ENCODE measurements around the gene LHX2.
A peak's percentile ranks its signal among the peaks of the same experiment; 100 is the strongest.

LHX2 gene

GRCh38 chr9:124035001-124035650 is 23.6 kb downstream of the LHX2 start:
- DNase-seq: no peak

GRCh38 chr9:124036578-124036977 is 25.0 kb downstream of the LHX2 start:
- DNase-seq: no peak

- DNase-seq: no peak
Observed at GRCh38 chr9:124037790-124038189, 26.2 kb downstream of the LHX2 start.

- DNase-seq: no peak
Observed at GRCh38 chr9:124038239-124038638, 26.7 kb downstream of the LHX2 start.

- no peak for DNase-seq
Observed at GRCh38 chr9:124038790-124039633, 27.4 kb downstream of the LHX2 start.

- DNase-seq: no peak
Observed at GRCh38 chr9:124040186-124040931, 28.8 kb downstream of the LHX2 start.

GRCh38 chr9:124040935-124041816 is 29.6 kb downstream of the LHX2 start:
- DNase-seq: peak; percentile 33

GRCh38 chr9:124041817-124042116 is 30.2 kb downstream of the LHX2 start:
- no peak for DNase-seq

- no peak for DNase-seq
Observed at GRCh38 chr9:124042201-124042721, 30.7 kb downstream of the LHX2 start.

- no peak for DNase-seq
Observed at GRCh38 chr9:124044448-124044847, 32.9 kb downstream of the LHX2 start.

- DNase-seq: no peak
Observed at GRCh38 chr9:124045076-124045829, 33.7 kb downstream of the LHX2 start.

GRCh38 chr9:124045830-124046177 is 34.2 kb downstream of the LHX2 start:
- DNase-seq: no peak

- DNase-seq: no peak
Observed at GRCh38 chr9:124046189-124046588, 34.6 kb downstream of the LHX2 start.

GRCh38 chr9:124047251-124047672 is 35.7 kb downstream of the LHX2 start:
- DNase-seq: no peak

- no peak for DNase-seq
Observed at GRCh38 chr9:124050955-124051354, 39.4 kb downstream of the LHX2 start.

- no peak for DNase-seq
Observed at GRCh38 chr9:124052401-124052800, 40.8 kb downstream of the LHX2 start.

- no peak for DNase-seq
Observed at GRCh38 chr9:124054582-124055227, 43.1 kb downstream of the LHX2 start.

GRCh38 chr9:124060844-124061605 is 49.5 kb downstream of the LHX2 start:
- DNase-seq: no peak

GRCh38 chr9:124062172-124062571 is 50.6 kb downstream of the LHX2 start:
- no peak for DNase-seq

GRCh38 chr9:124066783-124067577 is 55.4 kb downstream of the LHX2 start:
- DNase-seq: no peak

Data from CD4-positive, alpha-beta T cell treated with Interleukin-15 for 1 hour (primary cell).